Measurements from ENCODE around the gene CDK11A.
"Not testable (repeated sequence)": the region's sequence is repeated elsewhere in the genome, so short reads cannot be mapped to it uniquely, and the experiment has no call there.

- not testable (repeated sequence) for TF ChIP-seq CTCF (IDR thresholded peaks at IDR 0.05 in 4 of 5, conservative IDR thresholded peaks at IDR 0.05 in 1 of 5); POLR2A (IDR thresholded peaks at IDR 0.05)
These were observed 13.8 kb upstream of the CDK11A start for GRCh38 chr1:1737675-1738590.

Measured in gastrocnemius medialis (tissue), 4 donors.